Adrenal gland (tissue), 5 donors: ENCODE data around the gene ETV5.

Experiments used
- POLR2A ChIP-seq, 2 donors: fragments of 450-650 bp; IDR thresholded peaks; one replicate each; pipeline ENCODE4 v1.6.1; 2017; ENCODE audit warnings: antibody characterized with exemption in 2 of 2, mild to moderate bottlenecking in 2 of 2, moderate library complexity in 1 of 2
- TF ChIP-seq, protein P1 (sequence below), 6 experiments: fragments of 450-650 bp in 4 of 6; fragments of 200-600 bp in 2 of 6; sonication (generic) in 1 of 6; IDR thresholded peaks; 1 replicate in 5 of 6; 2 replicates in 1 of 6; pipeline versions ENCODE4 v1.5.1 to v1.8.0; 2016 to 2021; ENCODE audit warnings: antibody characterized with exemption in 6 of 6, mild to moderate bottlenecking in 2 of 6, moderate library complexity in 1 of 6
- donor health status: DM: no; HTN: no; CAD: no.

- TF ChIP-seq, protein P1, sequence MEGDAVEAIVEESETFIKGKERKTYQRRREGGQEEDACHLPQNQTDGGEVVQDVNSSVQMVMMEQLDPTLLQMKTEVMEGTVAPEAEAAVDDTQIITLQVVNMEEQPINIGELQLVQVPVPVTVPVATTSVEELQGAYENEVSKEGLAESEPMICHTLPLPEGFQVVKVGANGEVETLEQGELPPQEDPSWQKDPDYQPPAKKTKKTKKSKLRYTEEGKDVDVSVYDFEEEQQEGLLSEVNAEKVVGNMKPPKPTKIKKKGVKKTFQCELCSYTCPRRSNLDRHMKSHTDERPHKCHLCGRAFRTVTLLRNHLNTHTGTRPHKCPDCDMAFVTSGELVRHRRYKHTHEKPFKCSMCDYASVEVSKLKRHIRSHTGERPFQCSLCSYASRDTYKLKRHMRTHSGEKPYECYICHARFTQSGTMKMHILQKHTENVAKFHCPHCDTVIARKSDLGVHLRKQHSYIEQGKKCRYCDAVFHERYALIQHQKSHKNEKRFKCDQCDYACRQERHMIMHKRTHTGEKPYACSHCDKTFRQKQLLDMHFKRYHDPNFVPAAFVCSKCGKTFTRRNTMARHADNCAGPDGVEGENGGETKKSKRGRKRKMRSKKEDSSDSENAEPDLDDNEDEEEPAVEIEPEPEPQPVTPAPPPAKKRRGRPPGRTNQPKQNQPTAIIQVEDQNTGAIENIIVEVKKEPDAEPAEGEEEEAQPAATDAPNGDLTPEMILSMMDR (IDR thresholded peaks at IDR 0.05) = no peak
- TF ChIP-seq POLR2A (IDR thresholded peaks at IDR 0.05) = no peak
Measured at GRCh38 chr3:186124592-186124991, 15.7 kb upstream of the ETV5 start.
